Measurements from ENCODE around the gene RNASE1.

The RNASE1 gene

DNA sequence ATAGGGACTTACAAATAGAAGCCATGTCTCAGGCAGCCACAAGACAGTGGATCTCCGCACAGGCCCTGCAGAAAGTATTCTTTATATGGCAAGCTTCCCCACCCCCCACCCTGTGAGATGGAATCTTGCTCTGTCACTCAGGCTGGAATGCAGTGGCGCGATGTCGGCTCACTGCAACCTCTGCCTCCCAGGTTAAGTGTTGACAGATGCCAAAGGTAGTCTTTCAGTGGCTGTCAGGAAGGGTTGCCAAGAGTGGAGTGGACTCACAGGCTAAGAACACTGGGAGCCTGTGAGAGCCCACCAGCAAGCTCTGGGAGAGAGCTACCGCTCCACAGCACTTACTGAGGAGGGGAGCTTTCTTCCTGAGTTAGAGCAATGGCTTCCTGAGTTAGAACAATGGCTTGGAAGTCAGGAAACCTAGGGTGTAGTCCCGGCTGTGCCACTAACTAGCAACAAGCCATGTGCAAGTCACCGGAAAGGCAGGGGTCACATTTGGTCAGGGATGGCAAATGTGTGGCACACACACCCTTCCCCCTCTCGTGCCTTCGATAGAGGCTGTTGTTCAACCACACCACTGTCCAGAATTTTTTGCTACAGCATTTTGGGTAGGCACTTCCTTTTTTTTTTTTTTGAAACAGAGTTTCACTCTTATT lies 2.6 kb downstream of the RNASE1 start:
- Histone ChIP-seq H3K4me1 (ENCODE audit: control insufficient read depth in 2 of 2, insufficient read depth in 1 of 2, low read depth in 1 of 2, low read length in 2 of 2) (peaks cover 10 to 17% of the 10 kb centered on the region in 2 donors), H3K4me2 (ENCODE audit: insufficient read depth, low read length, poor library complexity, severe bottlenecking) (no peak overlapping the region), H3K23ac (ENCODE audit: low read depth, low read length, poor library complexity) (no peak overlapping the region), H2BK5ac (ENCODE audit: low read length) (no peak overlapping the region), H3K27ac (replicated peaks; ENCODE audit: low read length) (peak overlapping the region; percentile 50), H4K8ac (ENCODE audit: low read depth, low read length) (no peak overlapping the region), H3K4ac (ENCODE audit: low read length) (no peak overlapping the region), H2AK5ac (ENCODE audit: low read depth, low read length) (peak overlapping the region; percentile 15), H2AFZ (ENCODE audit: low read length) (peak overlapping the region; percentile 93), H3K14ac (ENCODE audit: low read length) (no peak overlapping the region), H3K4me3 (ENCODE audit: low read length in 2 of 2) (peak overlapping the region in 1 of 2 donors; percentile 44), H4K91ac (ENCODE audit: low read depth, low read length, poor library complexity) (no peak overlapping the region), H3K9ac (ENCODE audit: low read depth, low read length, poor library complexity) (no peak overlapping the region), H3K36me3 (replicated peaks in 1 of 2; ENCODE audit: control insufficient read depth in 2 of 2, insufficient read depth in 2 of 2, low read length in 2 of 2) (no peaks in the 10 kb centered on the region), H3K79me1 (ENCODE audit: low read depth, low read length) (no peaks in the 10 kb centered on the region), H2BK120ac (ENCODE audit: low read depth, low read length) (no peak overlapping the region), H3K18ac (ENCODE audit: low read length) (peak overlapping the region; percentile 71), H2BK12ac (ENCODE audit: low read length) (no peak overlapping the region), H3K27me3 (ENCODE audit: control insufficient read depth in 3 of 3, insufficient read depth in 3 of 3, low read depth in 1 of 3, low read length in 3 of 3) (no peaks in the 10 kb centered on the region), H2BK15ac (ENCODE audit: low read length) (no peak overlapping the region), H3K9me3 (replicated peaks in 1 of 2; ENCODE audit: control insufficient read depth in 2 of 2, insufficient read depth in 1 of 2, low read depth in 1 of 2, low read length in 2 of 2) (no peaks in the 10 kb centered on the region)
- no peak for DNase-seq (ENCODE audit: low spot score)
- no CpG with 5 or more reads among the region's 9 CpGs for WGBS, 2 donors (ENCODE audit: extremely low coverage in 2 of 2, insufficient read length in 2 of 2, insufficient replicate concordance in 1 of 2)

DNA sequence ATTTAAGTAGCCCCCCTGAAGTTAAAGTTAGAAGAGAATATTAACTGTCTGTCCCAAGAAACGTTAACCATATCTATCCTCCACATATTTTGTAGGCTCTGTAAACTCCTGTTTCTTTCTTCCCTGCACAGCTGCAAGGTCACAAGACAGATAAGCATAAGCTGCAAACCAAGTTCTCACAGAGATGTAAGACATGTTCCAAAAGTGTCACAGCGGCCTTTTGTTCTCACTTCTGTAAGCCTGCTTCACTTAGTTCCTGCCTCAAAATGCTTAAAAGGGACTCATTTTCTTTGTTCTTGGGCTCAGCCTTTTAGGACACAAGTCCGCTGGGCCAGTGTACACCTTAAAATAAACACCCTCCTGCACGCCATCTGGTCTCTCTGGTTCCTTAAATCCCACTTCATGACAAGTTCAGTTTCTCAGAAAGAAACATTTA lies 3.2 kb downstream of the RNASE1 start:
- H3K23ac ChIP-seq (ENCODE audit: low read depth, low read length, poor library complexity) = no peak overlapping the region
- H2BK12ac ChIP-seq (ENCODE audit: low read length) = no peak overlapping the region
- no peak overlapping the region for H2BK5ac ChIP-seq (ENCODE audit: low read length)
- no peak overlapping the region for H3K4ac ChIP-seq (ENCODE audit: low read length)
- H2AFZ ChIP-seq (ENCODE audit: low read length) = peak overlapping the region; percentile 93
- no peak overlapping the region for H2BK15ac ChIP-seq (ENCODE audit: low read length)
- no peaks in the 10 kb centered on the region for H3K79me1 ChIP-seq (ENCODE audit: low read depth, low read length)
- peak overlapping the region in 1 of 2 donors; percentile 44 for H3K4me3 ChIP-seq (ENCODE audit: low read length in 2 of 2)
- peaks cover 10 to 17% of the 10 kb centered on the region in 2 donors for H3K4me1 ChIP-seq (ENCODE audit: control insufficient read depth in 2 of 2, insufficient read depth in 1 of 2, low read depth in 1 of 2, low read length in 2 of 2)
- no CpG with 5 or more reads among the region's 4 CpGs for WGBS, 2 donors (ENCODE audit: extremely low coverage in 2 of 2, insufficient read length in 2 of 2, insufficient replicate concordance in 1 of 2)
- H3K9me3 ChIP-seq (replicated peaks in 1 of 2; ENCODE audit: control insufficient read depth in 2 of 2, insufficient read depth in 1 of 2, low read depth in 1 of 2, low read length in 2 of 2) = no peaks in the 10 kb centered on the region
- H2AK5ac ChIP-seq (ENCODE audit: low read depth, low read length) = no peak overlapping the region
- H4K91ac ChIP-seq (ENCODE audit: low read depth, low read length, poor library complexity) = no peak overlapping the region
- H2BK120ac ChIP-seq (ENCODE audit: low read depth, low read length) = no peak overlapping the region
- H3K18ac ChIP-seq (ENCODE audit: low read length) = no peak overlapping the region
- no peak overlapping the region for H3K4me2 ChIP-seq (ENCODE audit: insufficient read depth, low read length, poor library complexity, severe bottlenecking)
- H3K27ac ChIP-seq (replicated peaks; ENCODE audit: low read length) = peak overlapping the region; percentile 50
- H3K14ac ChIP-seq (ENCODE audit: low read length) = no peak overlapping the region
- no peaks in the 10 kb centered on the region for H3K36me3 ChIP-seq (replicated peaks in 1 of 2; ENCODE audit: control insufficient read depth in 2 of 2, insufficient read depth in 2 of 2, low read length in 2 of 2)
- no peak for DNase-seq (ENCODE audit: low spot score)
- H3K27me3 ChIP-seq (ENCODE audit: control insufficient read depth in 3 of 3, insufficient read depth in 3 of 3, low read depth in 1 of 3, low read length in 3 of 3) = no peaks in the 10 kb centered on the region
- no peak overlapping the region for H3K9ac ChIP-seq (ENCODE audit: low read depth, low read length, poor library complexity)
- H4K8ac ChIP-seq (ENCODE audit: low read depth, low read length) = no peak overlapping the region

DNA sequence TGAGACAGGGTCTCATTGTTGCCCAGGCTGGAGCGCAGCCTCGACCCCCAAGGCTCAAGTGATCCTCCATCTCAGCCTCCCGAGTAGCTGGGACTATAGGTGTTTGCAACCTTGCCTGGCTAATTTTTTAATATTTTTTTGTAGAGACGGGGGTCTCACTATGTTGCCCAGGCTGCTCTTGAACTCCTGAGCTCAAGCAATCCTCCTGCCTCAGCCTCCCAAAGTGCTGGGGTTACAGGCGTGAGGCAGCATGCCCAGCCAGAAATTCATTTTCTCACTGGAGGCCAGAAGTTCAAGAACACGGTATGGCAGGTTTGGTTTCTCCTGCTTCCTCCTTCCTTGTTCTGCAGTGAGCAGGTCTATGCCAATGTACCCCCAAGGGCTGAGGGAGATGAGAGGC lies 3.7 kb downstream of the RNASE1 start:
- Histone ChIP-seq H2AK5ac (ENCODE audit: low read depth, low read length) (no peak overlapping the region), H3K4ac (ENCODE audit: low read length) (no peak overlapping the region), H2BK12ac (ENCODE audit: low read length) (no peak overlapping the region), H3K9me3 (replicated peaks in 1 of 2; ENCODE audit: control insufficient read depth in 2 of 2, insufficient read depth in 1 of 2, low read depth in 1 of 2, low read length in 2 of 2) (no peaks in the 10 kb centered on the region), H3K36me3 (replicated peaks in 1 of 2; ENCODE audit: control insufficient read depth in 2 of 2, insufficient read depth in 2 of 2, low read length in 2 of 2) (no peaks in the 10 kb centered on the region), H3K14ac (ENCODE audit: low read length) (no peak overlapping the region), H2BK5ac (ENCODE audit: low read length) (no peak overlapping the region), H3K18ac (ENCODE audit: low read length) (no peak overlapping the region), H2BK15ac (ENCODE audit: low read length) (no peak overlapping the region), H3K79me1 (ENCODE audit: low read depth, low read length) (no peaks in the 10 kb centered on the region), H3K27ac (replicated peaks; ENCODE audit: low read length) (no peak overlapping the region), H3K4me1 (ENCODE audit: control insufficient read depth in 2 of 2, insufficient read depth in 1 of 2, low read depth in 1 of 2, low read length in 2 of 2) (peaks cover 10 to 17% of the 10 kb centered on the region in 2 donors), H3K23ac (ENCODE audit: low read depth, low read length, poor library complexity) (no peak overlapping the region), H2AFZ (ENCODE audit: low read length) (peak overlapping the region; percentile 93), H3K27me3 (ENCODE audit: control insufficient read depth in 3 of 3, insufficient read depth in 3 of 3, low read depth in 1 of 3, low read length in 3 of 3) (no peaks in the 10 kb centered on the region), H3K9ac (ENCODE audit: low read depth, low read length, poor library complexity) (no peak overlapping the region), H4K91ac (ENCODE audit: low read depth, low read length, poor library complexity) (no peak overlapping the region), H3K4me2 (ENCODE audit: insufficient read depth, low read length, poor library complexity, severe bottlenecking) (no peak overlapping the region), H3K4me3 (ENCODE audit: low read length in 2 of 2) (peak overlapping the region in 1 of 2 donors; percentile 44), H2BK120ac (ENCODE audit: low read depth, low read length) (no peak overlapping the region), H4K8ac (ENCODE audit: low read depth, low read length) (no peak overlapping the region)
- DNase-seq (ENCODE audit: low spot score) = no peak
- no CpG with 5 or more reads among the region's 6 CpGs for WGBS, 2 donors (ENCODE audit: extremely low coverage in 2 of 2, insufficient read length in 2 of 2, insufficient replicate concordance in 1 of 2)

DNA sequence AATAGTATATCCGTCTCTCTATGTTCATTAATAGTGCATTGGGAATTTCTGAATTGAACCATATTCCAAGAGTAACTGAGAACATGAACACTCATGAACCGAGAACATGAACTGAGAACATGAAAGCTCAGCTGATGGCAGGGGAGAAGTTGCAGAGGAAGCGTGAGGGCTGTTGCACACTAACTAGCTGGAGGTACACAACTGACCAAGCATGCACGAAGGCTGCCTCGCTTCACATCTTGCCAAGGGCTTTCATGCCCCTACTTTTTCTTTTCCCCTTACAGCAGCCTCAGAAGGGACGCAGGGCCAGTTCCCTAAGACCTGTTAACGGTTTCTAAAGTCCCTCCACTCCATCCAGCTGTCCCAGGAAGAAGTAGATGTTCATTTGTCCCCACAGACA lies 4.3 kb downstream of the RNASE1 start:
- Histone ChIP-seq H3K79me1 (ENCODE audit: low read depth, low read length) (no peaks in the 10 kb centered on the region), H3K9ac (ENCODE audit: low read depth, low read length, poor library complexity) (peak overlapping the region; percentile 53), H3K27me3 (ENCODE audit: control insufficient read depth in 3 of 3, insufficient read depth in 3 of 3, low read depth in 1 of 3, low read length in 3 of 3) (no peaks in the 10 kb centered on the region), H2BK15ac (ENCODE audit: low read length) (no peak overlapping the region), H4K91ac (ENCODE audit: low read depth, low read length, poor library complexity) (no peak overlapping the region), H3K18ac (ENCODE audit: low read length) (peak overlapping the region; percentile 72), H2BK5ac (ENCODE audit: low read length) (no peak overlapping the region), H3K4me3 (ENCODE audit: low read length in 2 of 2) (no peak overlapping the region), H2BK120ac (ENCODE audit: low read depth, low read length) (no peak overlapping the region), H3K27ac (replicated peaks; ENCODE audit: low read length) (no peak overlapping the region), H4K8ac (ENCODE audit: low read depth, low read length) (no peak overlapping the region), H3K36me3 (replicated peaks in 1 of 2; ENCODE audit: control insufficient read depth in 2 of 2, insufficient read depth in 2 of 2, low read length in 2 of 2) (no peaks in the 10 kb centered on the region), H3K14ac (ENCODE audit: low read length) (no peak overlapping the region), H3K9me3 (replicated peaks in 1 of 2; ENCODE audit: control insufficient read depth in 2 of 2, insufficient read depth in 1 of 2, low read depth in 1 of 2, low read length in 2 of 2) (no peaks in the 10 kb centered on the region), H3K23ac (ENCODE audit: low read depth, low read length, poor library complexity) (no peak overlapping the region), H3K4ac (ENCODE audit: low read length) (no peak overlapping the region), H3K4me1 (ENCODE audit: control insufficient read depth in 2 of 2, insufficient read depth in 1 of 2, low read depth in 1 of 2, low read length in 2 of 2) (peaks cover 10 to 17% of the 10 kb centered on the region in 2 donors), H2BK12ac (ENCODE audit: low read length) (peak overlapping the region; percentile 24), H2AK5ac (ENCODE audit: low read depth, low read length) (no peak overlapping the region), H3K4me2 (ENCODE audit: insufficient read depth, low read length, poor library complexity, severe bottlenecking) (no peak overlapping the region), H2AFZ (ENCODE audit: low read length) (no peak overlapping the region)
- DNase-seq (ENCODE audit: low spot score) = no peak
- WGBS, 2 donors (ENCODE audit: extremely low coverage in 2 of 2, insufficient read length in 2 of 2, insufficient replicate concordance in 1 of 2) = no CpG with 5 or more reads among the region's 7 CpGs

Data from neuronal stem cell (in vitro differentiated cells).